Activated CD4-positive, alpha-beta T cell treated with anti-CD3 and anti-CD28 coated beads, Interleukin-2, amount 50 U/mL, for 48 hours (primary cell): ENCODE results near the gene PCBP3.
"Not testable (repeated sequence)": the region's sequence is repeated elsewhere in the genome, so short reads cannot be mapped to it uniquely, and the experiment has no call there.

Experiments
- DNase-seq, 2 experiments: peaks; one replicate each; pipeline ENCODE4 v3.0.0-alpha.2; 2020

PCBP3 gene

DNA sequence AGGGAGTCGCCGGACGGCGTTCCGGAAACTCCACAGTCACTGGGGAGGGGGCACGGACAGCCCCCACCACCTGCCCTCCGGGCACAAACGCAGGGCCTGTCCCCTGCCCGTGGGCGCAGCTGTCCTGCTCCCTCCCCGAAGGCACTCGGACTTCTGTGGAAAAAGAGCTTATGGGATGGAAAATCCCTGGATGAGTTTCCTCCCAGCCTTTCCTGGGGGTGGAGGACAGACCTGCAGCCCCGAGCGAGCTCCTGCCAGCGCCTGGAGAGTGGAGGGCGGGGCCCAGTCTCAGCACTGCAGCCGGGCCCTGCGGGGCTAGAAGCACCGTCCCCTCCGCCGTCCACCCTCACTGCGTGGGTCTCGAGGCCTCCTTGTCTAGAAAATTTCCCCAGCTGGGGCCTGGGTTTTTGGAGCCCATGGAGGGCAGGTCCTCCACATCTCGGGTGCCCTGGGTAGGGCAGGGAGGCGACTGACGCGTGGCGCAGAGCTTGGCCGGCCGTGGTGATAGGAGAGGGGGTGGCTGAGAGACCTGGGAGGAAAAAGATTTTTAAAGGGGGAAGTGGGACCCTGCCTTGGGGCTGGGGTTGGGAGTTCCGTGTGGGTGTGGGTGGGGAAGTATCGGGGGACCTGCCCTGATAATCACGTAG lies 331.6 kb downstream of the PCBP3 start:
- DNase-seq: no peak

DNA sequence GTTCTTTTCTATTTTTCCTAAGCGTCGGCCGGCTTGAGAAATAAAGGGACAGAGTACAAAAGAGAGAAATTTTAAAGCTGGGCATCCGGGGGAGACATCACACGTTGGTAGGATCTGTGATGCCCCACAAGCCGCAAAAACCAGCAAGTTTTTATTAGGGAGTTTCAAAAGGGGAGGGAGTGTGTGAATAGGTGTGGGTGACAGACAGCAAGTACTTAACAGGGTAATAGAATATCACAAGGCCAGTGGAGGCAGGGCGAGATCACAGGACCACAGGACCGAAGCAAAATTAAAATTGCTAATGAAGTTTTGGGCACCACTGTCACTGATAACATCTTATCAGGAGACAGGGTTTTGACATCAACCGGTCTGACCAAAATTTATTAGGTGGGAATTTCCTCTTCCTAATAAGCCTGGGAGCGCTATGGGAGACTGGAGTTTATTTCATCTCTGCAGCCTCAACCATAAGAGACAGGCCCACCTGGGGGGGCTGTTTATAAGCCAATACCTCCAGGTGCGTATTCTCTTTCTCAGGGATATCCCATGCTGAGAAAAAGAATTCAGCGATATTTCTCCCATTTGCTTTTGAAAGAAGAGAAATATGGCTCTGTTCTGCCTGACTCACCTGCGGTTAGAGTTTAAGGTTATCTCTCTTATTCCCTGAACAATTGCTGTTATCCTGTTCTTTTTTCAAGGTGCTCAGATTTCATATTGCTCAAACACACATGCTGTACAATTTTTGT lies 332.3 kb downstream of the PCBP3 start:
- not testable (repeated sequence) for DNase-seq

DNA sequence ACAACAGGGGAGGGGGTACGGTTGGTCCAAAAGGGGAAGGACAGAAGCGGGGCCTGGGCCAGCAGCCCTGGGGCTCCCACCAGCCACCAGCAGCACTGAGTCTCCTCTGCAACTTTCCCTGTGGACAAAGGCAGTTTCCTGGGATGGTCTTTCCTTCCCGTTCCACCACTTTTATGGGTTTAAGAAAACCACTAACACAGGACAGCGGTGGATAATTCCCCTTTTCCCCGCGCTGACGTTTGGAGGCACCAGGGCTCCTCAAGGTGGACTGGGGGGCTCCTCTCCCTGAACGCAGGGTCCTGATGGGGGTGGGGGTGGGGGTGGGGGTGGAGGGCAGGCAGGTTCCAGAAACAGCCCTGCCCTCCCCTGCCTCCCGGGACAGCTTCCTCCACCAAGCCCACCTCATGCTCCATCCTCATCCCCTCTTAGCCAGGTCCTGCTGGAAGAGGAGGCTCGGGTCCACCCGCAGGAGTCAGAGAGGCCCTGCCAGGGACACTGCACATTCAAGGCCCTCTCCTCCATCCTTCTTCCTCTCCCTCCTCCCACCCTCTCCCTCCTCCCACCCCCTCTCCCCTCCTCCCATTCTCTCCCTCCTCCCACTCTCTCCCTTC lies 333.3 kb downstream of the PCBP3 start:
- no peak for DNase-seq

GRCh38 chr21:45977396-45977795 lies 333.9 kb downstream of the PCBP3 start:
- DNase-seq: no peak

GRCh38 chr21:45979141-45979631 lies 335.7 kb downstream of the PCBP3 start:
- no peak for DNase-seq

- DNase-seq: no peak
These were observed 336.1 kb downstream of the PCBP3 start for GRCh38 chr21:45979651-45980050.

- no peak for DNase-seq
These were observed 336.7 kb downstream of the PCBP3 start for GRCh38 chr21:45980271-45980670.

GRCh38 chr21:45980697-45981096 lies 337.2 kb downstream of the PCBP3 start:
- DNase-seq: no peak

GRCh38 chr21:45981151-45982091 lies 337.9 kb downstream of the PCBP3 start, which contains the start of gene COL6A1:
Gene COL6A1, plus strand, starts transcription at chr21:45981770. Its CDS starts 81 bp downstream, at chr21:45981851.
- DNase-seq: peak; percentile 46 to 62

DNA sequence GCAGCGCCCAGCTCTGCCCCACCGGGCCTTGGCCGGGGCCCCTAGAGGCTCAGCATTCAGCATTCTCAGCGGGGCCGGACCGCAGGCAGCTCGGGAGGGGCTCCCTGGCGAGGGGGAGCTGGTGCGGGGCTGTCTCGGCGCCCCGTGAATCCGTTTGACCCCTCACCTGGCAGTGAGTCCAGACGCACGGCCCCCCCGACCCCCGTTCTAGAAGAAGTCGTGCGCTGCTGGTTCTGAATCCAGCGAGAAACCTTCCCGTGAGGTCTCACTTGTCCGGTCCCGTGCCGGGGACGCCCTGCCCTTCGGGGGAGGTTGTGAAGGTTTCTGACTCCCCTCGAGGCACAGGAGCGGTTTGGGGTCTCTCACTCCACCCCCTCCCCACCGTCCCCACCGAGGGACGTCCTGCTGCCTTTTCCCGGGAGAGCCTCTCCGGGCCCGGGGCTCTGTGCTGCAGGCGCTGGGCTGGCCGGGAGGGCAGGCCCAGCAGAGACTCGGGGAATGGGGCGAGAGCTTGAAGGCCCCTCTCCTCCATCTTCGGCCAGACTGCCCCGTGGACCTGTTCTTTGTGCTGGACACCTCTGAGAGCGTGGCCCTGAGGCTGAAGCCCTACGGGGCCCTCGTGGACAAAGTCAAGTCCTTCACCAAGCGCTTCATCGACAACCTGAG lies 338.7 kb downstream of the PCBP3 start:
- DNase-seq: no peak

GRCh38 chr21:45982758-45983648 lies 339.5 kb downstream of the PCBP3 start:
- DNase-seq: no peak

DNA sequence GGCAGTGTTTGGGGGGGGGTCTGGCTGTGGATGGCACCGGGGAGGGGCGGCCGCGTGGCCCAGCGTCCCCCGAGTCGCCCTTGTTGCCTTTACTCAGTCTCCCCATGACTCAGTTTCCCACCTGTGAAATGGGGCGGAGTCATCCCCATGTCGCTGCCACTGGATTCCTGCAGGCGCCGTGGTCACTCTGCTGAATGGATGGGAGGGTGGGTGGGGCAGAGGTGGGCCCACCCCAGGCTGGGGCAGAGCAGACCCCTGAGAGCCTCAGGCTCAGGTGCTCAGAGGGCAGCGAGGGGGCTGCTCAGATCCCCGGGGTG lies 340.1 kb downstream of the PCBP3 start:
- DNase-seq: no peak

DNA sequence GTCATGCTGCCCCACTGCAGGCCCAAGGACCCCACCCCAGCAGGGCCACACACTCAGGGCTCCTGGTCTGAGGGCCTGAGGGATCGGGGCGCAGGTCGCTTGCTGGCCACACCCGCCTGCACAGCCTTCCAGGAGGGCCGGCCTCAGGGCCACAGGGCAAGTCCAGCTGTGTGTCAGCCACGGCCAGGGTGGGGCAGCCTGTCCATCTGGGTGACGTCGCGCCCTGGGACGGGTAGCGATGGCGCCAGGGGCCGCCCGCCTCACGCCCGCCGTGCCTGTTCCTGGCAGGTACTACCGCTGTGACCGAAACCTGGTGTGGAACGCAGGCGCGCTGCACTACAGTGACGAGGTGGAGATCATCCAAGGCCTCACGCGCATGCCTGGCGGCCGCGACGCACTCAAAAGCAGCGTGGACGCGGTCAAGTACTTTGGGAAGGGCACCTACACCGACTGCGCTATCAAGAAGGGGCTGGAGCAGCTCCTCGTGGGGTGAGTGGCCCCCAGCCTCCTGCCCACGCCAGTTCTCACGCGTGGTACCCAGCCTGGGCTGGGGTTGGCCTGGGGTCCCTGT lies 340.5 kb downstream of the PCBP3 start:
- no peak for DNase-seq

DNA sequence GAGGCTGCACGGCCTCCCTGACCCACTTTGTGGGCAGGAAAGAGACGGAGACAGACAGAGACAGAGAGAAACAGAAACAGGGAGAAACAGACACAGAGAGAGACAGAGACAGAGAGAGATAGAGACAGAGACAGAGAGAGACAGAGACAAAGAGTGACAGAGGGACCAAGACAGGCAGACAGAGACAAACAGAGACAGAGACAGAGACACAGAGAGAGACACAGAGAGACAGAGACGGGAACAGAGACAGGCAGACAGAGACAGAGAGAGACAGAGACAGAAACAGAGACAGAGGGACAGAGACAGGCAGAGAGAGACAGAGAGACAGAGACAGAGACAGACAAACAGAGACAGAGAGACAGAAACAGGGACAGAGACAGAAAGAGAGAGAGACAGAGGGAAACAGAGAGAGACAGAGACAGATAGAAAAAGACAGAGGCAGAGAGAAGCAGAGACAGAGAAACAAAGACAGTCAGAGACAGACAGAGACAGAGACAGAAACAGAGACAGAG lies 341.1 kb downstream of the PCBP3 start:
- DNase-seq: no peak

GRCh38 chr21:45985471-45986315 lies 342.2 kb downstream of the PCBP3 start:
- DNase-seq: no peak

DNA sequence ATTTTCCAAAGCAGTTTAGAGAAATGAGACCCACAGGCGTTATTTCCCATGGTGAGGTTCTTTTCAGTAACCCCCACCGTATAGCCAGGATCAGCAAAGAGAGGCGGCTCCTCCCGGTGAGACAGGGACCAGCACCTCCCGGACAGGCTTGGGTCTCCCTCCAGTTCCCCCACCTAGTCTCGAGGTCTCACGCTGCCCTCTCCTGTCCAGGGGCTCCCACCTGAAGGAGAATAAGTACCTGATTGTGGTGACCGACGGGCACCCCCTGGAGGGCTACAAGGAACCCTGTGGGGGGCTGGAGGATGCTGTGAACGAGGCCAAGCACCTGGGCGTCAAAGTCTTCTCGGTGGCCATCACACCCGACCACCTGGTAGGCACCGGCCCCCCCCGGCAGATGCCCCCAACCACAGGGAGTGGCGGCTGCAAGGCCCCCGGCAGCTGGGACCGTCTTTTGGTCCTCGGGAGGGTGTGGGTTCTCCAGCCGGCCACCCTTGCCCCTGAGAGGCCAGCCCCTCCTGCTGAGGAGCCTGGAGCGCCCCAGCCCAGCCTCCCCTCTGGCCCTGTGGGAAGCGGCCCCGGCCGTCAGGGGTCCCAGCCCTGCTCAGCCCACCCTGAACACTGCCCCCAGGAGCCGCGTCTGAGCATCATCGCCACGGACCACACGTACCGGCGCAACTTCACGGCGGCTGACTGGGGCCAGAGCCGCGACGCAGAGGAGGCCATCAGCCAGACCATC lies 343.0 kb downstream of the PCBP3 start:
- DNase-seq: no peak

DNA sequence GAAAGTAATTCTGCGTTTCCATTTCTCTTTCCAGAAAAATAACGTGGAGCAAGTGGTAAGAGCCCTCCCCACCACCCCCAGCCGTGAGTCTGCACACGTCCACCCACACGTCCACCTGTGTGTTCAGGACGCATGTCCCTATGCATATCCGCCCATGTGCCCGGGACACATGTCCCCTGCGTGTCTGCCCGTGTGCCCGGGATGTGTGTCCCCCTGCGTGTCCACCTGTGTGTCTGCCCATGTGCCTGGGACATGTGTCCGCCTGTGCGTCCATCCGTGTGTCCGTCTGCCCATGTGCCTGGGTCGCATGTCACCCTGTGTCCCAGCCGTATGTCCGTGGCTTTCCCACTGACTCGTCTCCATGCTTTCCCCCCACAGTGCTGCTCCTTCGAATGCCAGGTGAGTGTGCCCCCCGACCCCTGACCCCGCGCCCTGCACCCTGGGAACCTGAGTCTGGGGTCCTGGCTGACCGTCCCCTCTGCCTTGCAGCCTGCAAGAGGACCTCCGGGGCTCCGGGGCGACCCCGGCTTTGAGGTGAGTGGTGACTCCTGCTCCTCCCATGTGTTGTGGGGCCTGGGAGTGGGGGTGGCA lies 343.7 kb downstream of the PCBP3 start:
- DNase-seq: no peak
